ENCODE measurements around the gene TRIM39.

The TRIM39 gene

DNA sequence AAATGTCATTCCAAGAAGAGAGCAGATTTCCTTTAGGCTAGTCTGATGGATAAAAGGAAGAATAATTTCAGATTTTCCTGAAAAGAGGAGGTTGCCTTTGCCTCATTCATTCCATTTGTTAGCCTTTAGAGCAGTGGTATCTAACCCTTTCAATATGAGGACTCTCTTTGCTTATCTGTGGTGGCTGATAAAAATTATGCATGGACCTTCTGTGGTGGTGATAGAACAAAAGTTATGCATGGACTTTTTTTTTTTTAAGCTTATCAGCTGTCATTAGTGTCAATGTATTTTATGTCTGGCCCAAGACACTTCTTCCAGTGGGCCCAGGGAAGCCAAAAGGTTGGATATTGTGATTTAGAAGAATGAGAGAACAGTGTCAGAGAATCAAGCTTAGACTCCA lies 1.7 kb downstream of the TRIM39 start:
- no peak for DNase-seq

DNA sequence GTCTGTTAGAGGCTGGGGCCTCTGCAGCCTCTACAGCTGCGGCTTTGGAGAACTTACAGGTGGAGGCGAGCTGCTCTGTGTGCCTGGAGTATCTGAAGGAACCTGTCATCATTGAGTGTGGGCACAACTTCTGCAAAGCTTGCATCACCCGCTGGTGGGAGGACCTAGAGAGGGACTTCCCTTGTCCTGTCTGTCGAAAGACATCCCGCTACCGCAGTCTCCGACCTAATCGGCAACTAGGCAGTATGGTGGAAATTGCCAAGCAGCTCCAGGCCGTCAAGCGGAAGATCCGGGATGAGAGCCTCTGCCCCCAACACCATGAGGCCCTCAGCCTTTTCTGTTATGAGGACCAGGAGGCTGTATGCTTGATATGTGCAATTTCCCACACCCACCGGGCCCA lies 2.6 kb downstream of the TRIM39 start:
- DNase-seq = no peak

DNA sequence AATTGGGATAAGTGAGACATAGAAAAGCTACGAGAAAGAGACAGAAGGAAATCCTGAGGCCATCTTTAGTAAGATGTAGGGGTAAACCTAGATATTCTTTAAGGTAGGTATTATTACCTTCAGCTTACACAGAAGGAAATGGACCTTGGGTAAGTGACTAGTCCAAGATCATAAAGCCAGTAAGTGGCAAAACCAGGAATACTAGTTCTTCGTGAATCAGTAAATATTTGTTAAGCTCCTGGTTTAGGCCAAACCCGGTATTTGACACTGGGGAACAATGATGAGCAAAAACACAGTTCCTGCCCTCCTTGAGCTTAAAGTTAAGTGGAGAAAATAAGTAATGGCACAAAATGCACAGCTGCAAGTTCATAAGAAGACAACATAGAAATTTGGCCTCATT lies 5.3 kb downstream of the TRIM39 start:
- DNase-seq = no peak

DNA sequence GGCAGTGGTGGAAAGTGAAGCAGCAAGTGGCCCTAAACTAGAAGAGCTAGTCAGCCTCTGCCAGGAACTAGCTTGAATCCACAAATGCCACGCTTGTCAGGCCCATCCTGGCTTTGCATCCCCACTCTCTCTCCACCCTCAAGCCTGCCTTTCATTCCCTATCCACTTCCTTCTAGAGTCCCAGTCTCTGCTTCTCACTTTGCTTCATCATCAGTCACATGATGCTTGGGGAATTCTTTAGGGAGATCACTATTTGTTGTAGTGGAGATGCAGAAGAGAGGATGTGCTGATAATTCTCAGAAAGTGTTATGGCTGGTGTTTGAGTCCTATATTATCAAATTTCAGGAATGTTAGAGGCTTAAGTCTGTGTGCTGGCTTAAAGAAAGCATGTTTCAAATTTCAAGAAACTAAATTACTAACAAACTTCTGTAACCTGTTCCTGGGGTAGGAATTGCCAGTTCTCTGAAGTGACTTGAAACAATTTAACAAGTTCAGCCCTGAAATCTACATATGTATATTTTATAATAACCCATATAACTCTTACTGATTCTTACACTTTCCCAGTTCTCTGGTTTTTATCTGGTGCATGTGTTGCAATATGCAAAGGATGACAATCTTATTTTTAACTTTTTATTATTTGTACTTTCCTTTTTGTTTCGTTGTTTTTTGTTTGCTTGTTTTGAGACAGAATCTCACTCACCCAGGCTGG lies 7.5 kb downstream of the TRIM39 start:
- DNase-seq = no peak

DNA sequence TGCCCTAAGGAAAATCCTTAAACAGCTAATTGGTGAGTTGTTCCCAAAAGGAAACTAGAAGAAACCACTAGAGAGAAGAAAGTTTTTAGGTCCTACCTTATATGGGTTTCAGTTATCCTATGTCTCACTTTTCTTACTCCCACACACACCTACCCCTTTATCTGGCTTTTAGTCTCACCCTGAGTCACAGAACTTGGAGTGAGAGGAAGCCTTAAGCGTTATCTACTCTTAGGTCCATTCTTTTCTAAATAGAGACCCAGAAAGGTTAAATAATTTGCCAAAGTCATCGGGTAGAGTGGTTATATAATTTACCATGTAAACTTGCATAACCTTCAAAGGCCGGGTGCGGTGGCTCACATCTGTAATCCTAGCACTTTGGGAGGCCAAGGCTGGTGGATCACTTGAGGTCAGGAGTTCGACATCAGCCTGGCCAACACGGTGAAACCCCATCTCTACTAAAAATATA lies 13.9 kb downstream of the TRIM39 start:
- DNase-seq = no peak

DNA sequence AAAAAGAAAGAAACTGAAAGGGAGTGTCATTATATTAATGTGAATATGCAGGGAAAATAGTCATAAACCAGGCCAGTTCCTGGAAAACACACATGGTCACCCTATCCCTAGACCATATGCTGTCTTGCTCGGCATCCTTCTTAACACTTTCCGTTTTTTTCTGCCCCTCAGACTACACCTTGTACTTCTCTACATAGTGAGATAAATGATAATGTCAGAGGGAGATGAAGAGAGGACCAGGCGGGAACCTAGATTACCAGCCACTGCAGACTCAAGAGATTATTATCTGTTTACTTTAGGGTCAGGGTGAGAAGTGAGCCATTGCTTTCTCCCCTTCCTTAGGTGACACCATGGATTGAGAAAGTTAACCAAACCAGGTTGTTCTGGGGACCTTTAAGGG lies 14.5 kb downstream of the TRIM39 start:
- DNase-seq = no peak

DNA sequence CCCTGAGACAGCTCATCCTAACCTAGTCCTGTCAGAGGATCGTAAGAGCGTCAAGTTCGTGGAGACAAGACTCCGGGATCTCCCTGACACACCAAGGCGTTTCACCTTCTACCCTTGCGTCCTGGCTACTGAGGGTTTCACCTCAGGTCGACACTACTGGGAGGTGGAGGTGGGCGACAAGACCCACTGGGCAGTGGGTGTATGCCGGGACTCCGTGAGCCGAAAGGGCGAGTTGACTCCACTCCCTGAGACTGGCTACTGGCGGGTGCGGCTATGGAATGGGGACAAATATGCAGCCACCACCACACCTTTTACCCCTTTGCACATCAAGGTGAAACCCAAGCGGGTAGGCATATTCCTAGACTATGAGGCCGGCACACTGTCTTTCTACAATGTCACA lies 15.0 kb downstream of the TRIM39 start:
- no peak for DNase-seq

DNA sequence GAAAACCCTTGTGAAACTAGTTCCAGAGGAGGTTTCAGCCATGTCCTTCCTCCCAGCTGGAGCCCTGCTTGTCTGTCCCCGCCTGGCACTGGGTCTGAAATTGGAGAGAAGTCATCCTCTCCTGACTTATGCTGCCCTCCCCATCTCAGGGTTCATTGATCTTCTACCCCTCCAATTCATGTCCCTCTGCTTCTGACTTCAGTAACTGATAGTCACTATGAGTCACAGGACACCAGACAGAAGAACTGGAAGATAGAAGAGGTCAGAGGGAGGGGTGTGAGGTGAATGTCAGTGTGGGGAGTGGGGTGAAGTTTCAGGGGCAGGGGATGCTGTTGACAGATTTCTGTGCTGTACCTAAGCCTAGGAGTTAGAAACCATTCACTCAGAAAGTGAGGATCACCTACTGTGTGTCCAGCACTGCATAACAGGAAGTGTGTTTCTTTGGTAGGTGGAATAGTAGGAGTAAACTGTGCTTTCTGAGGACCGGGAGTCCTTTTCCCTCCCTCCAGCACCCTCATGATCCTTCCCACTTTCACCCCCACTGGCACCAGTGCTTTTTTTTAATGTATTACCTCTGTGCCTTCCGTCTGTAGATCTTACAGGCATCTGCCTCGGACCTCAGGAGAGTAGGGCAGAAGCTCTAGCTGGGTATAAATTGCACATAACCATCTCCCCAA lies 17.6 kb downstream of the TRIM39 start:
- DNase-seq = no peak

DNA sequence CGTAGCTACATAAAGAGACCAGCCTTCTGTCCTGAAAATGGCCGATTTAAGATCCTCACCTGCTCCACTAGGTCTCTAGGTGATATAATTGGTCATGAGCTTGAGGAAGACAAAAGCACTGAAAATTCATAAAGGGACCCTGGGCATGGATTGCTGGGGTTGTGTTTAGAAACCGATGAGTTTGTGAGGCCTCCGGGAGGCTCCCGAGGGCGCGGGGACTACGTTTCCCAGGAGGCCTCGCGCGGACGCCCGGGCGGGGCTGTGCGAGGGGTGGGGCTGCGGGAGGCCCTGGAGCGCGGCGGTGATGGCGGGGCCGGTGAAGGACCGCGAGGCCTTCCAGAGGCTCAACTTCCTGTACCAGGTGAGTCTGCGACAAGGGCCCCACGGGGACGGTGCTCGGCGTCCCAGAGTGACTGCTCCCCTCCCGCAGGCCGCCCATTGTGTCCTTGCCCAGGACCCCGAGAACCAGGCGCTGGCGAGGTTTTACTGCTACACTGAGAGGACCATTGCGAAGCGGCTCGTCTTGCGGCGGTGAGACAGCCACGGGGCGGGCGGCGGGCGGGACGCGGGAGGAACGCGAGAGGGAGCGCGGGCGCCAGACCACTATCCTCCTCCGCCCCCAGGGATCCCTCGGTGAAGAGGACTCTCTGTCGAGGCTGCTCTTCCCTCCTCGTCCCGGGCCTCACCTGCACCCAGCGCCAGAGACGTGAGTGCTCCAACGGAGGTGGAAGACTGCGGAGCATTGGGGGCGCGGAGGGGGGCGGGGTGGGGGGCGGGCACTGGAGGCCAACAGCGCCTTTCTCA lies 18.3 kb downstream of the TRIM39 start, which contains the start of gene RPP21:
Gene RPP21 (plus strand): TSS at position 289 of the 804 bp plus-strand sequence. CDS start 16 bp downstream, at position 305.
- peak; percentile 85 for DNase-seq

DNA sequence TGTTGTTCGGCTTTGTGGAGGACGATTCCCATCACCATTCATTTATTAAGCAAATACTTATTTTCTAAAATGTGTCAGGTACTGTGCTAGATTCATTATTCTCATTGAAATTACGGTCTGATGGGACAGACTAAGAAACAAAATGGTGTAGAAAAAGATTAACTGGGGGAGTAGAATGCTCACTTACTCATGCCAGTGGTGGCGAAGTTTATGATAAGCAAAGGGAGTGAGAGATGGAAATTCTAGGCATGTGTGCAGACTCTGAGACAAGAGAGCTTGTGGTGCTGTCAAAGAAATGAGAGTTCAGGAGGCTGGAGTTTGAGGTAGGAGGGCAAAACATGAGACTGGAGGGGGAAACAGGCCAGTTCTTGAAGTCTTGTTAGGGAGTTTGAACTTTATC lies 19.1 kb downstream of the TRIM39 start:
- DNase-seq = no peak

DNA sequence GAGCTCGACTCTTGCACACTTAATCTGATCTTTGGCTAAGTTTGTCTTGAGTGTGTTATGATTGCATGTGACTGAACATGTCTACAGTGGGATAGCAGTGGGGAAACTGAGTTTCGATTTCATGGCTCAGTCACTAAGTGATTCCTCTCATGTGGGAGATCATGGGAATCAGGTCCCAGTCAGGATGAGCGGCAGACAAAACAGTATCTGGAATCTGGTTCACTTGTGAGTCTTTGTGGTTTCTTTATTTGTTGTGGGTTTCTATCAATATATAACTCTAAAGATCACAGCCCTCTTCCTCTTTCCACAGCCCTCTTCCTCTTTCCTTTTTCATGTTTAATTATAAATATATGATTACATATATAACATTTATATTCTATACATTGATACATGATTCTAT lies 22.2 kb downstream of the TRIM39 start:
- no peak for DNase-seq

DNA sequence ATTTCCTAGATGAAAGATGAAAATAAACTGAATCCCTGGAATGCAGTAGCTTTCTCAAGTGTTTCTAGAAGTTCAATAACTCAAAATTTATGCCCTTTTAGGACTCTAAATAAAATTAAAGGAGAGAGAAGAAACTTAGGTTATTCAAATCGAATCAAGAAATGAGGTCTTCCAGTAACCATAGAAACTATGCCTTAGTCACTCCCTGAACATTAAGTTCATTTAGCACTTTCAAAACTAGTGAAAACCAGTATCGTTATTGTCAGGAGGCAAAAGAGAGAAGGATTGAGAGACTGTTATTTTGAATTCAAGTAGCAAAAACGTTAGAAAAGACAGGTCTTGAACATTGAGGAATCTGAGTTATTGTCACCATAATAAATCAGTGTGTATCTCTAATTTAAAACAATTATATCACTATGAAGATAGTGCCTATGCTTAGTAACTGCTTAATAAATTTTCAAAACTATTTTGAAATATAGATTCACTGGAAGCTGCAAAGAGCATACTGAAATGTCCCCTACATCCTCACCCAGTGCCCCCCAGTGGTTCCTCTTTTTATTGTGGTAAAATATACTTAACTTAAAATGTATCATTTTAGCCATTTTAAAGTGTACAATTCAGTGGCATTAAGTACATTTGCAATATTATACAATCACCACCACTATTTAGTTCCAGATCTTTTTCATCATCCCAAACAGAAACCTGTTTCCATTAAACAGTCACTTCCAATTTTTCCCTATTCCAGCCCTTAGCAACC lies 22.9 kb downstream of the TRIM39 start:
- no peak for DNase-seq

DNA sequence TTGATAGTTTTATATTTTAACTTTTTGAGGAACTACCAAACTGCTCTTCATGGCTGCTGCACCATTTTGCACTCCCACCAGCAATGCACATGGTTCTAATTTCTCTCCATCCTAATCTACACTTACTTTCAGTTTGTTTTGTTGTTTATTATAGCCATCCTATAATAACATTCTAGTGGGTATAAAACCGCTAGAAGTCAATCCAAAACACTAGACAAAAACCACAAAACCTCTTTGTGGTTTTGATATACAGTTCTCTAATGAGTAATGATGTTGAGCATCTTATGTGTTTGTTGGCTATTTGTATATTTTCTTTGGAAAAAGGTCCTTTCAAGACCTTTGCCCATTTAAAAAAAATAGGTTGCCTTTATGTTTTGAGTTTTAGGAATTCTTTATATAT lies 23.8 kb downstream of the TRIM39 start:
- no peak for DNase-seq

DNA sequence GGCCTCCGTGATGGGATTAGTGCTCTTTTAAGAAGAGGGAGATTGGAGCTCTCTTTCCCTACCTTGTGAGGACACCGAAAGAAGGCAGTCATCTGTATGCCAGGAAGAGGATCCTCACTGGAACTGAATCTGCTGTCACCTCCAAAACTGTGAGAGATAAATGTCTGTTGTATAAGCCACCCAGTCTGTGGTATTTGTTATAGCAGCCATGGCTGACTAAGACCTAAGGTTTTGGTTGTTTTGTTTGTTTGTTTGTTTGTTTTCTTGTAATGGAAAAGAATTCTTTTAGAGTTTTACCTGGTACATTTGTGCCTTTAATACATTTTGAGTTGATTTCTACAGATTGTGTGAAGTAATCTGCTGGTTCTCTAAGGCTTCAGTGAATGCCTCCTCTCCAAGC lies 25.8 kb downstream of the TRIM39 start:
- DNase-seq = no peak

DNA sequence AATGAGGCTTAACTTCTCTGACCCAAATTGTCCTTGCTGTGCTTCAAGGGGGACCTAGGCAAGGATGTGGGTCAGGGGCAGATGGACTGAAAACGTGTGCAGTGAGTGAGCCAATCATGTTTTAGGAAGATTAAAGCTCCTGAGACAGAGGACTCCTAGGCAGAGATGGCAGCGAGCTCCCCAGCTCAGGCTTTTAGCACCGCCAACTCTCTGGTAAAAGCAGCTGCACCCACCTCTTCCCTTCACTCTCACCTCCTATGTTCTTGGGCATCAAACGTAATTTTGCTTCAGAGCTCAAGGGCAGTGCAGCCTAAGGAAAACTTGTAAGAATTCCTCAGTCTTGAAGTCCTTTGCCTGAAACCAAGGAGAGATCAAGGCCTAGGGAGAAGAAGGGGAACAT lies 28.6 kb downstream of the TRIM39 start:
- DNase-seq = no peak

DNA sequence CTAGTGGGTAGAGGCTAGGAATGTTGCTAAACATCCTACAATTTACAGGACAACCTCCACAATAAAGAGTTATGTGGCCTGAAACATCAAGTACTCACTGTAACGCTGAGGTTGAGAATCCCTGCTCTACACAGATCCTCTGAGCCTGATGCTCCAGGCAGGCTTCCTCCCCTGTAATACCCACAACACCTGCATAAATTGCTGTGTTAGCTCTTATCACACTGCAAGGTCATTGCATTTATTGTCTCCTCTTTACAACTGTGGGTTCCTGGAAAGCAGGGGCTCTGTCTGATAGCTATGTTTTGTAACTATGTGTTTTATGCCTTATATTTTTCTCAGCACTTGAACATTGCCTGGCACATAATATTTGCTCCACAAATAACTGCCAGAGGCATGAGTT lies 29.8 kb downstream of the TRIM39 start:
- DNase-seq = no peak

DNA sequence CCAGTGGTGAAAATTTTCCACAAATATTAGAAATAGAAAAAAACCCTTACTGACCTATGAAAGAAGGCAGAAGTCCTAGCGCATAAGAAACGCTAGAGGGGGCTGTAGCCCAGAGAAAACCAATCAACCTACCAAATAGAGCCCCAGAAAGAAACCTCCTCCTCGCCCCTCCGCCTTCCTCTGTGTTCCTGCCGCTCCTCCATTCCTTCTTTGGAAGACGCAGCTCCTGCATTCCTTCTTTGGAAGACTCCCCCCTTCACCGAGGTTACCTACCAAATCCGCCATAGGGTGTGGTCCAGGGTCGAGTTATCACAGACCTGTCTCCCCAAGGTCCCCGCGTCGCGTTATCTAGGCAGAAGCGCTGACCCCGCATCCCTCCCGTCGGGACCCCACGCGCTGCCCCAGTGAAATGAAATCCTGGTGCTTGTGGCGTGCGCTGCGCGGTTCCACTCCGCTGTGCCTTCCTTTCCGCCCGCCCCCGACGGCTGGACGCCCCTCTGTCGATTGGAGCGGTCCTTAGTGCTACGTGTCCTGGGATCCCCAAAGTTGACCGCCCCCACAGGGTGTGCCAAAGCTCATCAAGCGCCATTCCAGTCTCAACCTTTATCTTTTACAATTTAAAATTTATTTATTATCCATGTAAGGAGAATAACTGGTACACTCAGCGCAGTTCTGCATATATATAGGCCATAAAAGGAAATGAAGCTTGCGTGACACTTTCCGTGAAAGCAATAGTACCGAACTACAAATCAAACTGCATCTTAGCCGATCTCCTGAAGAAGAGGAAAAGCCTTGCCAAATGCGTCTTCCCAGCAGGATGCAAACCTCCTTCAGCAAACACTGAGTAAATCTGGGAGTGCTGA lies 31.2 kb downstream of the TRIM39 start:
- DNase-seq = peak; percentile 25

DNA sequence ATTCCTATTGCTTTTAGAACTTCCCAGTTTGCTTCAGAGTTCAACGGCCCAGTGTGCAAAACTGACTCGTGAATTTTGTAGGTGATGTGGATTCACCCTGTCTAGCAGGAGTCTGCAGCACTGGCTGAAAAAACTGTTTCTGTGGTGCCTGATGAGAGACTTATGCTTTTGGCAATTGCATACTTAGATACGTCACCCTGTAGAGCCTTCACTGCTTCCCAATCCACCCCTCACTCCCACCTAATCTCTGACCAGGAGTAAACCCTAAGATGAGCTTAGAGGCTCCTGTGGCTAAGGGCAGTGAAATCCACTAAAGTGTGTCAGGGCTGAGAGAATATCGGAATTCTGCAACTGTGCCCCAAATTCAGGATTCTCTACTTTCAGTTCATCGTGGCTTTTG lies 32.5 kb downstream of the TRIM39 start:
- no peak for DNase-seq

DNA sequence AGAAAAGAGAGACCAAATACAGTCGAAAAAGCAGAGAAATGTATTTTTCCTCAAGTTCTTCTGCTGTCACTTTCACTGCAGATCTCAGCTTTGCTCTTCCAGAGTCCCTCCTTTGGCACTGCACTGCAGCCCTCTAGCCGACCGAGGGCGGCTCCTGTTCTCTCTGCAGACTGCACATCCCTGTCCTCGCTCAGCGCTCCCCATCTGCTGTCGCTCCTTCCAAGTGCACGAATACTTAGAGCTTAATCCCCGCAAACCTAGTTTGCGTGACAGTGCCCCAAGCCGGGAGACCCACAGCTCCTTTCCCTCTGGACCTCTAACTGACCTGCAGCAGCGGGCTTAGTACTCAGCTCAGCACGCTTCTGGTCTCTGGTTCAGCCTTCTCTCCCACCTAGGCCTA lies 33.4 kb downstream of the TRIM39 start:
- no peak for DNase-seq

DNA sequence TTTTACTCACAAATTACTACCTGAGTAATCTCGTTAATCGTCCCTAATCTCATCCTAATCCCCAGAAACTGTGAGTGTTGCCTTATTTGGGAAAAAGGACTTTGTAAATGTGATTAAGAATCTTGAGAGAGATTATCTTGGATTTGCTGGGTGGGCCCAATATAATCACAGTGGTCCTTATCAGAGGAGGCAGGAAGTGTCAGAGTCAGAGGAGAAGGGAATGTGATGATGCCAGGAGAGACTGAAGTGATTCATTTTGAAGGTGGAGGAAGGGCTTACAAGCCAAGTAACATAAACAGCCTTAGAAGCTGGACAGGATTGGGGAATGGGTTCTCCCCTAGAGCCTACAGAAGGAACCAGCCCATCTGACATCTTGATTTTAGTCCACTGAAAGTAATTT lies 34.9 kb downstream of the TRIM39 start:
- DNase-seq = no peak

DNA sequence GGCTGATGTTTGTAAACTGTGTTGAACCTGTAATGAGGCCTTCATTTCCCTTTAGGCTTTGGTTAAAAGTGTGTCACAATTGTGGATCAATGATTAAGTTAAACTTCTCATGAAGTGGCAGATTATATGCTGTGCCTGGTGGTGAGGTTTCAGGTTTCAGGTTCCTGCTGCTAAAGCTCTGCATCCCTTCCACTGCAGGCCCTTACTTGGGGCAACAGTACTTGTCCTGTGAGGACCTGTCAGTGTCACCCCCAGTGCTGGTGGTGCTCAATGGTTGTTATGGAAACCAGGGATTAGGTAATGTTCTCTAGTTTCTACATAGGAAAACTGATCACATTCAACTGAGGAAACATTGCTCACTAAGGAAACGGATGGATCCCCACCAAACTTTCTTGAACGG lies 36.7 kb downstream of the TRIM39 start:
- DNase-seq = no peak

DNA sequence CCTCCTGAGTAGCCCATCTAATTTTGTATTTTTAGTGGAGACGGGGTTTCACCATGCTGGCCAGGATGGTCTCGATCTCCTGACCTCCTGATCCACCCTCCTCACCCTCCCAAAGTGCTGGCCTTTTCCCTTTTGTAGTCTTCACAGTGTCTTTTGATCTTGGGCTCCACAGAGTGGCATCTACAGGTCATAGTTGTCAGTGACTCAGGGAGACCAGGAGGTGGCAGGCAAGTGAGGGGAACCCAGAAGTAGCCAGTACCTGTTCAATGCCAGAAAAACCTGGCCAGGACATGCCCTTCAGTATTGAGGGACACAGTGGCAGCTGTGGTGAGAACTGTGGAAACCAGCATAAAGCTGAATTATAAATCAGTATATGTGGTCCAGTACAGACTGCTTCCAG lies 37.9 kb downstream of the TRIM39 start:
- no peak for DNase-seq

All from activated effector memory CD4-positive, alpha-beta T cell treated with Interleukin-2 at 50 U/mL for 16 hours (primary cell).